ENCODE results near the gene ATP5IF1. TPM values are rescaled to one million over a fixed set of nuclear protein-coding genes. Genes with fewer than 3 reads are reported as not detected.

The ATP5IF1 gene
- total and polyA plus RNA-seq, 4 donors: 90.2 to 758 (median 142) TPM

GRCh38 chr1:28241638-28242241, 5.8 kb downstream of the ATP5IF1 start:
- peaks cover 0 to 2% (median 0%) of the 10 kb centered on the region in 4 donors for H3K36me3 ChIP-seq (ENCODE audit: control insufficient read depth in 4 of 4, insufficient read depth in 4 of 4, low read length in 4 of 4)
- WGBS, 2 donors: 91 to 93% methylated on average over 10 of the region's 10 CpGs
- no peak for DNase-seq

GRCh38 chr1:28243685-28244311, 7.9 kb downstream of the ATP5IF1 start:
- peak overlapping the region in 1 of 2 donors; percentile 86 for H3K27ac ChIP-seq (ENCODE audit: low read depth in 1 of 2, low read length in 1 of 2)
- 43 to 73% methylated on average over 2 of the region's 2 CpGs for WGBS, 2 donors
- peak in 1 of 3 donors; percentile 58 for DNase-seq
- TF ChIP-seq CTCF (IDR thresholded peaks at IDR 0.05; ENCODE audit: control extremely low read depth, extremely low read depth): no peak
- H3K27me3 ChIP-seq (ENCODE audit: control insufficient read depth in 3 of 3, insufficient read depth in 3 of 3, low read length in 2 of 3): no peaks in the 10 kb centered on the region
- H3K4me1 ChIP-seq (ENCODE audit: control insufficient read depth in 5 of 5, insufficient read depth in 5 of 5, low read length in 5 of 5): peaks cover 2 to 19% (median 8%) of the 10 kb centered on the region in 5 donors
- no peak overlapping the region for H3K9ac ChIP-seq (ENCODE audit: insufficient read depth in 1 of 2, low read length in 2 of 2)
- ATAC-seq (ENCODE audit: insufficient read depth, low FRiP score): no peak
- H3K4me3 ChIP-seq: no peak overlapping the region
- H3K9me3 ChIP-seq (ENCODE audit: control insufficient read depth in 4 of 4, insufficient read depth in 3 of 4, low read length in 3 of 4): no peaks in the 10 kb centered on the region
- peaks cover 0 to 2% (median 0%) of the 10 kb centered on the region in 4 donors for H3K36me3 ChIP-seq (ENCODE audit: control insufficient read depth in 4 of 4, insufficient read depth in 4 of 4, low read length in 4 of 4)

More at GRCh38 chr1:28241638-28242241, 5.8 kb downstream of the ATP5IF1 start:
- Histone ChIP-seq H3K9ac (ENCODE audit: insufficient read depth in 1 of 2, low read length in 2 of 2) (no peak overlapping the region), H3K4me3 (no peak overlapping the region), H3K27ac (ENCODE audit: low read depth in 1 of 2, low read length in 1 of 2) (no peak overlapping the region), H3K9me3 (ENCODE audit: control insufficient read depth in 4 of 4, insufficient read depth in 3 of 4, low read length in 3 of 4) (no peaks in the 10 kb centered on the region), H3K27me3 (ENCODE audit: control insufficient read depth in 3 of 3, insufficient read depth in 3 of 3, low read length in 2 of 3) (no peaks in the 10 kb centered on the region), H3K4me1 (ENCODE audit: control insufficient read depth in 5 of 5, insufficient read depth in 5 of 5, low read length in 5 of 5) (peaks cover 3 to 17% (median 10%) of the 10 kb centered on the region in 5 donors)
- no peak for ATAC-seq (ENCODE audit: insufficient read depth, low FRiP score)
- no peak for TF ChIP-seq CTCF (IDR thresholded peaks at IDR 0.05; ENCODE audit: control extremely low read depth, extremely low read depth)

- no peak overlapping the region for H3K9ac ChIP-seq (ENCODE audit: insufficient read depth in 1 of 2, low read length in 2 of 2)
- no peak overlapping the region for H3K4me3 ChIP-seq
- no peaks in the 10 kb centered on the region for H3K9me3 ChIP-seq (ENCODE audit: control insufficient read depth in 4 of 4, insufficient read depth in 3 of 4, low read length in 3 of 4)
- TF ChIP-seq CTCF (IDR thresholded peaks at IDR 0.05; ENCODE audit: control extremely low read depth, extremely low read depth): no peak
- DNase-seq (no peak), ATAC-seq (ENCODE audit: insufficient read depth, low FRiP score) (no peak)
- H3K36me3 ChIP-seq (ENCODE audit: control insufficient read depth in 4 of 4, insufficient read depth in 4 of 4, low read length in 4 of 4): peaks cover 0 to 2% (median 0%) of the 10 kb centered on the region in 4 donors
- no peaks in the 10 kb centered on the region for H3K27me3 ChIP-seq (ENCODE audit: control insufficient read depth in 3 of 3, insufficient read depth in 3 of 3, low read length in 2 of 3)
- H3K4me1 ChIP-seq (ENCODE audit: control insufficient read depth in 5 of 5, insufficient read depth in 5 of 5, low read length in 5 of 5): peaks cover 3 to 20% (median 8%) of the 10 kb centered on the region in 5 donors
- peak overlapping the region in 1 of 2 donors; percentile 86 for H3K27ac ChIP-seq (ENCODE audit: low read depth in 1 of 2, low read length in 1 of 2)
- WGBS, 2 donors: 67 to 82% methylated on average over 13 of the region's 13 CpGs
These were observed 8.8 kb downstream of the ATP5IF1 start for GRCh38 chr1:28244549-28245251.
